Left renal pelvis (tissue), 4 donors: ENCODE data around the gene CRHR2. TPM values are rescaled to one million over a fixed set of nuclear protein-coding genes. Genes with fewer than 3 reads are reported as not detected.
A peak's percentile ranks its signal among the peaks of the same experiment; 100 is the strongest.

Experiments
- DNase-seq, 4 donors: peaks; one replicate each; pipeline ENCODE4 v3.0.0-alpha.2; 2013; ENCODE audit warnings: low read depth in 4 of 4, low spot score in 3 of 4
- polyA plus RNA-seq, 4 donors: library from polyadenylated mRNA; unstranded; fragments of 120-200 nt; gene quantifications; one replicate each; pipeline ENCODE4 v1.2.1, GENCODE V29; 2013; ENCODE audit not compliant: insufficient read length in 4 of 4

Gene CRHR2
- polyA plus RNA-seq, 4 donors = 0.10 to 0.13 (median 0.12) TPM; not detected in 1

DNA sequence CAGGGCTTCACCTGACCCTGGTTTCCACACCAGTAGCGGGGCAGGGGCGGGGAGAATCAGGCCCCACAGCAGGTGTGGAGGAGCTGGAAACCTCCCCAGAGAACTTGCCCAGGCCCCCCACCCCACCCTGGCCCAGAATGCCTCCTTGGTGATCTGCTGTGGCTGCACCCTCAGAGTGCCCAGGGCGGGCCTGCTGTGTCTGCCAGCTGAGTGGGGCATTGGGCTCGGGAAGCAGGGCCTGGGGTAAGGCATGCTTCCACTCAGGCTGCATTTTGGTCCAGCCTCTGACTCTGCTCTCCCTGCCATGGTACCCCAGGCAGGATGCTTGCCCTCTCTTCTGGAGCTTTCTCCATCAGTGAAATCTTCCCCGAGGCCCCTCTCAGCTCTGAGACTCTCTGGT lies 1.1 kb upstream of the CRHR2 start:
- no peak for DNase-seq

DNA sequence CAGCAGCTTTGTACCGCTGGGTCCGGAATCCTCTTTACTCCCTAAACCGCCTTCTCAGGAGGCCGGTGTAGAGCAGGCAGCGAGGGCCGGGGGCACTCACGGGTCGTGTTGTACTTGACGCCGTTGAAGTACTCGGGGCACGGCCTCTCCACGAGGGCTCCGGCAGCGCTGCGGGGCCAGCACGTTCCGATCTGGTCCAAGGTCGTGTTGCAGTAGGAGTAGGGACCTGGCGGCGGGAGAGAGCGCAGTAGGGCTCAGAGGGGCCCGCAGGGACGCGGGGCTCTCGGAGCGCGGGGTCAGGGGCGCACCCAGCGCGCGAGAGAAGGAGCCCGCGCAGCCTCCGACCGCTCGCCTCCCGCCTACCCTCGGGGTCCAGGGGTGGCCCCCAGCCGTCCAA lies 443 bp downstream of the CRHR2 start:
- DNase-seq = no peak

DNA sequence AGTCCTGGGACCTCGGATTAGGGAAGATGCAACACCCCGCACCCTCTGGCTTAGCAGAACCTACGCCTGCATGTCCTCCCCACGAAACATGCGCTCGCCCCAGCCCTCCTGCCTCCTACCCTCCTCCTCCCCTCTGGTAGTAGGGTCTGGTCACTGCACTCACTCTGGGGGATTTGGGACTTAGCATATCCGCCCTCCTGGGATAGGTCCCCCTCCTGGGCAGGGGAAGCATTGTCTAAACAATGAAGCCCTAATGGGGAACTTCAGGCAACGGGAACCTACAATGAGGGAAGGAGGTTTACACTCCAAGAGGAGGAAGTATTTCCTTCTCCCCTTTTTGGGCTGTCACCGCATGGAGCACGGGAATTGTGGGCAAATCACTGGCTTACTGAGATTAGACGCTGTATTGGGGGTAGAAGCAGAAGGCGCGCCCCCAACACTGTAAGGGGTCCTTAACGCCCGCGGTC lies 892 bp downstream of the CRHR2 start:
- no peak for DNase-seq

DNA sequence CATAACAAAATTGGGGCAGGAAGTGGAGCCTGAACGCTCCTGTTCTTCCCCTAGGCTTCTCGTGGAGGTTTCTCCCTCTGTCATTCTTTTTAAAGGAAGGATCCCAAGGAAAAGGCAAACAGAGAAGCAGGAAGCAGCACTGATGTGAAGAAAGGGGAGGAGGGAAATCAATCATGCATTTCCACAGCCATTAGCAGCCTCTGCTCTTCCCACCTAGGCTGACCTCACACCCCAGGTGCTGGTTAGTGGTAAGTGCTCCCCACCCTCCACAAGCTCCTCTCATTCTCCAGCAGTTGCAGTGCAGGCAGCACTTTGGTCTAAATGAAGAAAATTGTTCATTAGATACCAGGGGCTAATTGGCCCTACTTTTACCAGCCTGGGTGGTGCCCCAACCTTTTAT lies 2.6 kb downstream of the CRHR2 start:
- DNase-seq = no peak

DNA sequence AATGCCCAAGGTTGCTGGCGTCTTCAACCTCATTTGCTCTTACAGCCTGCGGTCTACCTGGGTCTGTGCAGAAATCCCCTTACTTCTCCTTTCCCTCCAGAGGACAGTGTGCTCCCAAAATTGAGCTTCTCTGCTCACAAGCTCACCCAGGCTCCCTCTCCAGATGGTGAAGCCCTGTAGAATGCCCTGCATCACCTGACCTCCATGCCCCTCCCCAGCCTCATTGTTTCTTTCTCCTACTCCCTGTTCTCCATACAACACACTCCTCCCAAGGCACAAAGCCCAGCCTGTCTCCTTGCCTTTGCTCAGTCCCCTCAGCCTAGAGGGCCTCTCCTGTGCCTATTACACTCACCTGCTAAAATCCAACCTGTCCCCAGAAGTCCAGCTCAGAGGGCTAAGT lies 3.5 kb downstream of the CRHR2 start:
- no peak for DNase-seq

DNA sequence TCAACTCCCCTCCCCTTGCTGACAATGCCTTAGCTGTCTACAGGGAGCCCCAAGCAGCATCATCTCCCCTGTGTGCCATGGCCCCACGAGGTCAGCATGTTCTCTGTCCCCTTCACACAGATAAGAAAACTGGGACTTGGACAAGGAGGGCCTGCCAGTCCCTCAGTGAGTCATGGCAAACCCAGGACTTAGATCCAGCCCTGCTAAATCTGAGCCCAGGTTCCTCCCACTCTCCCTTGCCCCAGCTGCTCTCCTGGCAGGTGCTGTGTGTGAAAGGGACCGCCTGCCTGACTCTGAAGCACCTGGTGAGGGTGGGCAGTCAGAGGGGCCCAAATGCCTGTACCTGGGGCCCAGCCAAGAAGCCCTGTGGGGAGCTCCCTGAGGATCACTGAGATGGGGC lies 7.4 kb downstream of the CRHR2 start:
- no peak for DNase-seq

DNA sequence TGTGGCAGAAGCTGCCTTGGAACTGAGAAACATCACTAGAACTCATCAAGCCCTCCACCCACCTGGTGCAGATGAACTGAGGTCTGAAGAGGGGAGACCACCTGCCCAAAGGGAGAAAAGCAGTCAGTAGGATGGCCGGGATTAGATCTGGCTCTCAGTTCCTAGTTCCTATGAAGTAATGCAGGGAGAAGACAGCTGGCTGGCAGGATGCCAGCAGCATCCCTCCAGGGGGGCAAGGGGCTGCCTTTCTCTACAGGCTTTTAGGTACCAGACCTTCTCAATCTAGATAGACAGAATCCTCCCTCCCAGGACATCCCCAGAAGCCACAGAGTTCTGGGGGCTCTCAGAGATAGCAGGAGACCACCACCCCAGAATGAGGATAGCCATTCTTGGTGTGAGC lies 7.8 kb downstream of the CRHR2 start:
- DNase-seq = no peak

DNA sequence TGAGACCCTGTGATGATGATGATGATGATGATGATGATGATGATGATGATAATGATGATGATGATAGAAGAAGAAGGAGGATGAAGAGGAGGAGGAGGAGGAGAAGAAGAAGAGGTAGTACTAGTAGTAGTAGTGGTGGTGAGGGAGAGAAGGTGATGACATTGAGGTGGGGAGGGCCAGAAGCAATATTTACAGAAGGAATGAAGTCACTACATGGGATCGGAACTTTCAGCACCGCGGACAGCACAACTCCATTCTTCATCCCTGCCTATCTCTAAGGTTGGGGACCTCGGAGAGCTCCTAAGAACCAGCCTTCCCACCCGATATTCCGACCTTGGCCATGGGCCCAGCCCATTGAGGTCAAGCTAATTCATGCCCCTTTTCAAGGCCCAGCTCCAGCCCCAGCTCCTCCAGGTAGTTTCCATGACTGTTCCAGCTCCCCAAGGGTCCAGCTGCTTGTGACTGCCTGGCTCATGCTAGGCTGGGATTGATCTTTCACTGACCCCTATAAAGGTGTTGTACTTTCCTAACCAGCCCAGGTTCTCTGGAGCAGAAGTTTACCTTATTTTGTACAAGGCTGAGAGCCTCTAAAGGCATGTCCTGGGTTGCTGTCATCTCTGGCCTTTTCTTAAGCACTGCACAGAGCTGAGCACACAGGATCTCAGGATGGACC lies 10.3 kb downstream of the CRHR2 start:
- DNase-seq = peak; percentile 25 to 71 (median 60)

DNA sequence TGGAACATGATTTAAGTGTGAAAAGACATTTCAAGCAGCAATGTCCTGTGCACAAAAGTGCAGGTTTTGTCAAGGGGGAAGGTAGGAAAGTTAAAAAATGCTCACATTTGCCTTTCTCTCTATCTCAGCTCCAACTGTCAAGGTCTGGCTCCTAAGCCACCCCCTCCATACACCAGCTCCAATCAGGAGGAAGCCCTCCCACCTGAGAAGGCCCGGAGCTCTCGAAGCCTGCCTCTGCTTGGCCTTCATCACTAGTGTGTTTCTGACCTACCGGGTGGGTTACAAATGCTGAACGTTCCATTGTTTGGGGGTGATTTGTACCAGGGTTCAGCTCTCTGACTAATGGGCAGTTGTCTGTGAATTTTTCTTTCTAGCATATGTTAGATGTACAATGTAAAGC lies 14.2 kb downstream of the CRHR2 start:
- DNase-seq = no peak

DNA sequence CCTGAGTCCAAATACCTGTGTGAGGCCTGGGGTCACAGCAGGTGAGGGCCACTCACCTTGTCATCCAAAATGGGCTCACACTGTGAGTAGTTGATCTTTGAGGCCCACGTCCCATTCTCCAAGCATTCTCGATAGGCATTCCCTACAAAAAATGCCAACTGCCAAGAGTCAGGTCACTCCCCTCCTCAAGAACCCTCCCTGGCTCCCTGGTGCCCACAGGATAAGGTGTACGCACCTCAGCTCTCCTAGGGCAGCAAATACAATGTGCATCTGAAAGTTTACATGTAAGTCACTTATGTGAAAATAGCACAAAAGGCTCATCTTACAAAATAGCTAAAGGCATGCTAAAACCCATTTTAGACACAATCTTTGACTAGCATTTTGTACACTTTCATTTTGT lies 15.1 kb downstream of the CRHR2 start:
- DNase-seq = no peak

DNA sequence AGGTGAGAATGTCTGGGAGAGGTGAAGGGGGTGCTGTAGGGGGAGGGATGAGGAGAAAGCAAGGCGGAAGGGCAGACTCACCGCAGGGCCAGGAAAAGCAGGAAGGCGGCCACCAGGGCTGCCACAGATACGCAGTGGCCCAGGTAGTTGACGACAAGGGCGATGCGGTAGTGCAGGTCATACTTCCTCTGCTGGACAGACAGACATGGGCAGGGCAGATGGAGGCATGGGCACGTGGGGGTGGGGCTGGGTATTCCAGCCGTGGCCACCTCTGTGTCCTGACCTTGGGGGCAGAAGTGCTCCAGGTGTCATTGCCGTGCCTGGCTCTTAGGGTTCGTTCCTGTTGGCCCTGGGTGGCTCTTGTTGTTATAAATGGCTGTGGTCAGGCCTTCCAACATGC lies 16.8 kb downstream of the CRHR2 start:
- no peak for DNase-seq

DNA sequence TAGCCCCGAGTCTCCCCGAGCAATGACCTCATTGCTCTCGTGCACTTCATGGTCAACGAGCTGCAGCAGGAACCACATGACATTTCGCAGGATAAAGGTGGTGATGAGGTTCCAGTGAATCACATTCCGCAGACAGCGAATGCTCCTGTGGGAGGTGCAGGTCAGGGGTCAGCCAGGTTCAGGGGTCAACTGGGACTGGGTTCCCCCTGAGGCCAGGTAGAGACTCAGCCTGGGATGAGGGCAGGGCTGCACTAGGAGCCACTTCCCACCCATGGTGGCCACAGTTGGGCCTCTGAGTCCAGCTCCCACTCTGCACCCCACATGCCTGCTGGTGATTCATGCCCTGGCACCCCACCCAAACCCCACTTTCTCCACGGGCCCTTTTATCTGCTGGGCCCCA lies 17.2 kb downstream of the CRHR2 start:
- no peak for DNase-seq

DNA sequence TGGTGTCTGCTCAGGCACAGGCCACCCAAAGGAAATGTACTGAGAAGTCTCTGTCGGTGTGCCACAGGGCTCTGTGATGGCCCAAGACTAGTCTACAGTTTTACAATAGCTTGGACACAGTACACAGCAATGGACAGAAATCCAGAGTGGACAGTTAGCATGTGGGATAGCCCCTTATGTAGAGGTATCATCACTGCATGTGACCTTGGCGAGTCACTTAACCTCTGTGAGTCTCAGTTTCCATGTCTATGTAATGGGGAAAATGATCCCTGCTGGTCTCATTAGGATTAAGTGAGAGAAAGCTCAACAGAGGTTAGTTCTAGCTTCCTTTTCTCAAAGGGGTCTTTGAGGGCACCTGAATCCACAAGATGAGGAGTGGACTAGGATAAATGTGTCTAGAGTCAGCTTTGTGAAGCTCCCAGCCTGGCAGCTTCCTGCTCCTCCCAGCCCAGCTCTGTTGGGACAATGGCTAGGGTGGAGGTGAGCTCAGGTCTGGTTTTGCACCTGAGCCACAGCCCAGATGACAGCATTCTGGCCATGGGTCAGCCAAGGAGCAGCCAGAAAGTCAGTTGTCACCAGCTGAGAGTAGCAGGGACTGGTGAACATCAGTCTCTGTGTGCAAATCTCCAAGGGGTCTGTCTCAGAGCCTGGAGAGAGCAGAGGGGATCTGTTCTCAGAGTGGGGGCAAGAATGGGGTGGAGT lies 17.9 kb downstream of the CRHR2 start:
- no peak for DNase-seq

DNA sequence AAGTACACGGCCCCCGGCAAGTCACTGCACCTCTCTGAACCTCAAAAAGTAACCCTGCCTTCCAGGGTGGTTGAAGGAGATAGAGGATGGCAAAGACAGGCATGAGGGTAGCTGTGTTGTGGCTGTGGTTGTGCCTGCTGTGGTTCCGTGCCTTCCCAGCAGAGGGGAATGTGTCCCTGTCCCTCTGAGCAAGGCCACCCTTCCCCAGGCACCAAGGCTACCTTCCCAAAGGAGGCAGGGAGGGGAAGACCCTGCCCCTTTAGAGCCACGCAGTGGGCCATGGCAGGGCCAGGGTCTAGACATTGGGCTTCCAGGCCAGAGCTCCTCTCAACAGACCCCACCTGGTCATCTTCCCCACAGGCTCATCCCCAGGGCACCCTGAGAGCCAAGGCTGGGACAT lies 18.8 kb downstream of the CRHR2 start:
- no peak for DNase-seq

DNA sequence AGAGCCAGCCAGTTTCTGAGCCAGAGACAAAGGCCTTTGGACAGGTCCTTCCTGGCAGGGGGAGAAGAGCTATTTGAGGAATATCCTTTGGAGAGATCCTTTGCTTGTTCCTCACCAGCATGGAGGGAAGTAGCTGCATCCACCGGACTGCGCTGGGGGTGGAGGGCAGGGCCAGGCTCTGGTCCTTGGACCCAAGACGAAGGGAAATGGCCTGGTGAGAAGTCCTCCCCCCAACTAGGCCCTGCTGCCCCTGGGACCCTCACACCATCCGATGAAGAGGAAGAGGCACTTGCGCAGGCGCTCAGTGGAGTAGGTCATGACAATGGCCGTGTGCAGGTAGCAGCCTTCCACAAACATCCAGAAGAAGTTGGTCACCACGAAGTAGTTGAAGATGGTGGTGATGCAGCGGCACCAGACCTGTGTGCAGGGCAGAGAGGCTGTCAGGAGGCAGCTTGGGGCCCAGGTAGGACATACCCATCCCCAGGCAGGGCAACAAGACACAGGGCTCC lies 19.8 kb downstream of the CRHR2 start:
- DNase-seq = no peak

DNA sequence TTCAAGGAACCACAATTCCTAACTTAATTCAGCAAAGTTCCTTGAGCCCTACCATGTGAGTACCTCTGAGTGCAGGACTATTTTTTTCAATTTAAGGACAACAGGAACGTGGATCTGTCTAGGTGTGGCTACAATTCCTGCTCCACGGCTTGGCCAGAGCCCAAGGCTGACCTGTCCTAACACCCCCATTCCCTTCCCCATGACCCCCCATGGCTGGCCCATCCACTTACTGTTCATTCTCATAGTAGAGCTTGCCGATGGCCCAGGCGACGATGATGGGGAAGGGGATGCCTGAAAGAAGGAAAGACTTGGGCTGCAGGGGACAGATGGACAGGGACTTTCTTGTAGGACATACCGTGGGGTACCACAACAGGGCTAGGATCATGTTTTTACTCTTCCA lies 20.3 kb downstream of the CRHR2 start:
- no peak for DNase-seq

DNA sequence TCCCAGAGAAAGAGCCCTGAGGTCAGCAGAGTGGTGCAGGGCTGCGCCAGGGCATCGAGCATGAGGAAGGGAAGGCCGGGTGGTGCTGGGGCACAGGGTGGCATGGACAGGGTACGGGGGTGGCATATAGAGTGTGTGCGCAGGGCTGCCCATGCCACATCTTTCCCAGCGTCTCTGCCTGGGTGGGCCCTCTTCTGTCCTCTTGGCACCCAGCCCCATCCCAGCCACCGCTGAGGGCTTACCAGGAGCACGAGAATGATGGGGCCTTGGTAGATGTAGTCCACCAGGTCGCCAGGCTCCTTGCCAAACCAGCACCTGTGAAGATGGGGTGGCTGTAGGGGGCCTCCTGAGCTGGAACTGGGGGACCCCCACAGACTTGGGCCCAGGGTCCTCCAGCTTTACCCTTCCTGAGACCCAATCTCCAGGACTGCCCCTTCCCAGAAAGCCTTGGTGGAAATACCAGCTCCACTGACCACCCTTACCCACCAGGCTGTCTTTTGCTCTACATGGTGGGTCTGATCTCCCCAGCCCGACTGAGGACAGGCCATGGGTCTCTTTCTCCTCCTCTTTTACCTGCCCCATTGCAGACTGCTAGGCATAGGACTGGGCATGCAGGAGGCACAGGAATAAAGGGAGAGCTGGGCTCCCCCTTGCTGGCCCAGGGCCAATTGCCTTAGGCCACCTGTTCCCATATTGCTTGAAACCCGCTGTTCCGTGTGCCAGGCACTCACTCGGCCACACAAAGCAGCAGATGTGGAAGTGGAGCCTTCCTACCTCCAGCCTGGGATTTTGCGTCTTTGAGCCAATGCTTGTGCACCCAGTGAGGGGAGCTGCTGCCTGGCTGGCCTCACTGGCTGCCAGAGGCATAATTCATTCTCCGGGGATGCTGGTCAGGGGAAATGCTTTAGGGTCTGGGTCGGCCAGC lies 21.7 kb downstream of the CRHR2 start:
- DNase-seq = no peak

DNA sequence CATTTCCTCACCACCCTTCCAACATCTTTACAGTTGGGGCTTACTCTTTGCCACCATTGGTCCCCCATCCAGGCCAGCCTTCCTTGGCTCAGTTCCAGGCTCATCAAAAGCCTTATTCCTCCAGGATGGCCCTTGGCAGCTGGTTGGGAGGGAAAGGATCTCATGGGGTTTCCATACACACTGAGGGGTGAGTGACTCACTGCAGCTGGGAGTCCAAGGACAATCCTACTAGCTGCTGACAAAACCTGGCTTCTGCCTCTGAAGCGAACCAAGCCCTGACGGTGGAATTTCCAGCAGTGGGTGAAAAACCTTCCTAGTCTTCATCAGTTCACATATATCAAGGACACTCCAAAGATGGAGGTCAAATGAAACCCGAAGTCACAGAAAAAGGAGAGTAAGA lies 22.9 kb downstream of the CRHR2 start:
- DNase-seq = no peak

DNA sequence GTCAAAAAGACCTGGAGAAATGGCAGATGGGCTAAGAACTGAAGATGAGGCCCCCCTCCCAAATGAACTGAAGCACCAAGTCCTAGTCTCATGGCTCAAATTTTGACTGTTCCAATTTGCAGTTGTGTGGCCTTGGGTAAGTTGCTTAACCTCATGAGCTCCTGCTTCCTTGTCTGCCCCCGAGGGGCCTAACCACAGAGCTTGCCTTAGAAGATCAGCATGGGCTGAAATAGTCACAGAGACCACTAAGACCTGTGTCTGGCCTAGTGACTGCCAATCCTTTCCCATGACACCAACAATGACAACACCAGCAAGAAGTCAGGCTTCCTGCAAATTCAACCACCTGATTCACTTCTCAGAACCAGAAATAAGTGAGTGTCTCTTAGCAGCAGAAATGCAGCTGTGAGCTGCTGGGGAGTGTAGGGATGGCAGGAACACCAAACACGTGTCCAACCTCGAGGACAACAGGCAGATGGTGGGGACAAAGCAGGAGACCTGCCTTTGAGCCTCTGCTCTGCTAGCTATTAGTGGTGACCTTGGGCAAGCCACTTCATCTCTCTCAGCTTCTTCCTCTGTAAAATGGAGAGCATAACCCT lies 23.7 kb downstream of the CRHR2 start:
- no peak for DNase-seq

DNA sequence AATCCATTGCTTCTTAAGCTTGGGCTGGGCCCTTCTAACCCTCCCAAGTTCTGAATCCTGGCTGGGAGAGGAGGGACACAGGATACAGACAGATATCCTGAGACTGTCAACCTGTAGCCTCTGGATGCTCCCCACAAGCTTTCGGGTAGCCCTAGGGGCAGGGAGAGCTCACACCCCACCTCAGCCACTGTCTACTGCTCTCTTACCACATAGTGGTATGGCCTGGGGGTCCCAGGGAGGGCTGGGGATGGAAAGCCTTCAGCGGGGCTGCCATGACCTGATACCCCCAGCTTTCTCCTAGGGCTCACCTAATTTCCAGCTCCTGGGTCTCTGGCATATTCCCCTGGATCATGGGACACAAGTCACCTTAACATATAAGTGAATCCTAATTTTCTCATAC lies 25.1 kb downstream of the CRHR2 start:
- no peak for DNase-seq
